Endothelial cell (in vitro differentiated cells): Measurements from ENCODE around the gene FRAS1. TPM values are rescaled to one million over a fixed set of nuclear protein-coding genes. Genes with fewer than 3 reads are reported as not detected.
A peak's percentile ranks its signal among the peaks of the same experiment; 100 is the strongest.
"Not testable (repeated sequence)": the region's sequence is repeated elsewhere in the genome, so short reads cannot be mapped to it uniquely, and the experiment has no call there.

Source experiments
- DNase-seq: peaks from one replicate; pipeline ENCODE4 v3.0.0; 2021; ENCODE audit warnings: low spot score
- H3K27ac Mint-ChIP-seq: one replicate; pipeline ENCODE4 v1.8.0; 2021; ENCODE audit warnings: mixed read lengths, inconsistent platforms; ENCODE audit not compliant: unreplicated experiment
- H3K27me3 Mint-ChIP-seq: one replicate; pipeline ENCODE4 v1.8.0; 2021; ENCODE audit warnings: mild to moderate bottlenecking, moderate library complexity, mixed read lengths, inconsistent platforms; ENCODE audit not compliant: unreplicated experiment
- H3K36me3 Mint-ChIP-seq: one replicate; pipeline ENCODE4 v1.8.0; 2021; ENCODE audit warnings: mild to moderate bottlenecking, low read depth, mixed read lengths, inconsistent platforms; ENCODE audit not compliant: unreplicated experiment
- H3K4me1 Mint-ChIP-seq: one replicate; pipeline ENCODE4 v1.8.0; 2021; ENCODE audit warnings: mild to moderate bottlenecking, mixed read lengths, inconsistent platforms; ENCODE audit not compliant: unreplicated experiment
- H3K4me3 Mint-ChIP-seq: one replicate; pipeline ENCODE4 v1.8.0; 2021; ENCODE audit warnings: mild to moderate bottlenecking, mixed read lengths, inconsistent platforms; ENCODE audit not compliant: unreplicated experiment
- H3K9me3 Mint-ChIP-seq: one replicate; pipeline ENCODE4 v1.8.0; 2021; ENCODE audit warnings: mixed read lengths, inconsistent platforms; ENCODE audit not compliant: unreplicated experiment
- long read RNA-seq: library from polyadenylated mRNA; unstranded; transcript quantifications from one replicate; pipeline ENCODE4 v2.0.0, GENCODE V29; 2020; ENCODE audit not compliant: unreplicated experiment
- total RNA-seq: library from RNA; stranded (reverse); fragmentation: NEBNext Ultra II Directional; extraction: Animal tissue kit (Norgen Biotek cat#: 25700); gene quantifications from one replicate; pipeline ENCODE4 v1.2.1, GENCODE V29; 2021; ENCODE audit not compliant: unreplicated experiment
- TF ChIP-seq, protein P1 (sequence below): fragments of 200-600 bp; sonication (generic); IDR thresholded peaks from one replicate; pipeline ENCODE4 v1.5.0; 2021; ENCODE audit warnings: antibody characterized with exemption; ENCODE audit not compliant: unreplicated experiment

The FRAS1 gene, protein sequence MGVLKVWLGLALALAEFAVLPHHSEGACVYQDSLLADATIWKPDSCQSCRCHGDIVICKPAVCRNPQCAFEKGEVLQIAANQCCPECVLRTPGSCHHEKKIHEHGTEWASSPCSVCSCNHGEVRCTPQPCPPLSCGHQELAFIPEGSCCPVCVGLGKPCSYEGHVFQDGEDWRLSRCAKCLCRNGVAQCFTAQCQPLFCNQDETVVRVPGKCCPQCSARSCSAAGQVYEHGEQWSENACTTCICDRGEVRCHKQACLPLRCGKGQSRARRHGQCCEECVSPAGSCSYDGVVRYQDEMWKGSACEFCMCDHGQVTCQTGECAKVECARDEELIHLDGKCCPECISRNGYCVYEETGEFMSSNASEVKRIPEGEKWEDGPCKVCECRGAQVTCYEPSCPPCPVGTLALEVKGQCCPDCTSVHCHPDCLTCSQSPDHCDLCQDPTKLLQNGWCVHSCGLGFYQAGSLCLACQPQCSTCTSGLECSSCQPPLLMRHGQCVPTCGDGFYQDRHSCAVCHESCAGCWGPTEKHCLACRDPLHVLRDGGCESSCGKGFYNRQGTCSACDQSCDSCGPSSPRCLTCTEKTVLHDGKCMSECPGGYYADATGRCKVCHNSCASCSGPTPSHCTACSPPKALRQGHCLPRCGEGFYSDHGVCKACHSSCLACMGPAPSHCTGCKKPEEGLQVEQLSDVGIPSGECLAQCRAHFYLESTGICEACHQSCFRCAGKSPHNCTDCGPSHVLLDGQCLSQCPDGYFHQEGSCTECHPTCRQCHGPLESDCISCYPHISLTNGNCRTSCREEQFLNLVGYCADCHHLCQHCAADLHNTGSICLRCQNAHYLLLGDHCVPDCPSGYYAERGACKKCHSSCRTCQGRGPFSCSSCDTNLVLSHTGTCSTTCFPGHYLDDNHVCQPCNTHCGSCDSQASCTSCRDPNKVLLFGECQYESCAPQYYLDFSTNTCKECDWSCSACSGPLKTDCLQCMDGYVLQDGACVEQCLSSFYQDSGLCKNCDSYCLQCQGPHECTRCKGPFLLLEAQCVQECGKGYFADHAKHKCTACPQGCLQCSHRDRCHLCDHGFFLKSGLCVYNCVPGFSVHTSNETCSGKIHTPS (N-terminal part only)
- 51.7 TPM for total RNA-seq
- long read RNA-seq, partial matches to known transcripts = 2 of 4 reads
- long read RNA-seq, other reads (novel, unspliced or antisense) = 2 of 4 reads

DNA sequence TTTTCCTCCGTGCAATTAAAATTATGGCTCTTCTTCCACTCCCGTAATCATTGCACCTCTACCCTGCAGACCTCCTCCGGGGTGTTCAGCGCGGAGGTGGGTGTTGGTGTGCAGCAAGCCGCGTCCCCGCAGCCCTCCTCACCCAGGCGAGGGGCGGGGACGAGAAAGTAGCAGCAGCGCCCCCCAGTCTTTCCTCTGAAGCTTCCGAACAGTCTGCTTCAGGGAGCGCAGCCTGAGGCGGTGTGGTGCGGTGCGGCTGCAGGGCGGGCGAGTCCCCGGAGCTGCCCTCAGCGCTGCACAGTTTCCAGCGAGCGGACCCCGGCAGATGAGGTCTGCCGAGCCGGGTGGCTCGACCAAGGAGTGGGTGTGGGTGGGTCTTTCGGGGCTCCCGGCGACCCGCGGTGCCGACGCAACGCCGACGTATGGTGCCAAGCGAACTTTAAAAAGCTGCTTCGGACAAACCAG, at the start of gene FRAS1:
TSS of gene FRAS1 (plus strand) at position 189 of the 465 bp plus-strand sequence. CDS start 687 bp downstream, outside the sequence.
- H3K4me3 Mint-ChIP-seq = peak within 1 kb of the TSS; percentile 100
- no peaks in the 10 kb centered on the region for H3K36me3 Mint-ChIP-seq
- H3K9me3 Mint-ChIP-seq = no peaks in the 10 kb centered on the region
- H3K27ac Mint-ChIP-seq = peak within 1 kb of the TSS; percentile 43
- H3K4me1 Mint-ChIP-seq = peaks cover 25% of the 10 kb centered on the region
- TF ChIP-seq, protein P1, sequence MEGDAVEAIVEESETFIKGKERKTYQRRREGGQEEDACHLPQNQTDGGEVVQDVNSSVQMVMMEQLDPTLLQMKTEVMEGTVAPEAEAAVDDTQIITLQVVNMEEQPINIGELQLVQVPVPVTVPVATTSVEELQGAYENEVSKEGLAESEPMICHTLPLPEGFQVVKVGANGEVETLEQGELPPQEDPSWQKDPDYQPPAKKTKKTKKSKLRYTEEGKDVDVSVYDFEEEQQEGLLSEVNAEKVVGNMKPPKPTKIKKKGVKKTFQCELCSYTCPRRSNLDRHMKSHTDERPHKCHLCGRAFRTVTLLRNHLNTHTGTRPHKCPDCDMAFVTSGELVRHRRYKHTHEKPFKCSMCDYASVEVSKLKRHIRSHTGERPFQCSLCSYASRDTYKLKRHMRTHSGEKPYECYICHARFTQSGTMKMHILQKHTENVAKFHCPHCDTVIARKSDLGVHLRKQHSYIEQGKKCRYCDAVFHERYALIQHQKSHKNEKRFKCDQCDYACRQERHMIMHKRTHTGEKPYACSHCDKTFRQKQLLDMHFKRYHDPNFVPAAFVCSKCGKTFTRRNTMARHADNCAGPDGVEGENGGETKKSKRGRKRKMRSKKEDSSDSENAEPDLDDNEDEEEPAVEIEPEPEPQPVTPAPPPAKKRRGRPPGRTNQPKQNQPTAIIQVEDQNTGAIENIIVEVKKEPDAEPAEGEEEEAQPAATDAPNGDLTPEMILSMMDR = no peak
- peaks cover 14% of the 10 kb centered on the region for H3K27me3 Mint-ChIP-seq
- DNase-seq = peak; percentile 62

DNA sequence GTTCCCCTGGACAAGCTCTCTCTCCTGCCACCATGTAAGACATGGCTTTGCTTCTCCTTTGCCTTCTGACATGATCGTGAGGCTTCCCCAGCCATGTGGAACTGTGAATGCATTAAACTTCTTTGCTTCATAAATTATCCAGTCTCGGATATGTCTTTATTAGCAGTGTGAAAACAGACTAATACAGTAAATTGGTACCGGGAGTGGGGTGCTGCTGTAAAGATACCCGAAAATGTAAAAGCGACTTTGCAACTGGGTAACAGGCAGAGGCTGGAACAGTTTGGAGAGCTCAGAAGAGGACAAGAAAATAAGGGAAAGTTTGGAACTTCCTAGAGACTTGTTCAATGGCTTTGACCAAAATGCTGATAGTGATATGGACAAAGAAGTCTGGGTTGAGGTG, 46.1 kb upstream of the FRAS1 start:
- not testable (repeated sequence) for DNase-seq, H3K27me3 Mint-ChIP-seq, H3K4me1 Mint-ChIP-seq, H3K27ac Mint-ChIP-seq, H3K36me3 Mint-ChIP-seq
- Mint-ChIP-seq H3K4me3 (peak overlapping the region; percentile 76), H3K9me3 (peaks cover 14% of the 10 kb centered on the region)

DNA sequence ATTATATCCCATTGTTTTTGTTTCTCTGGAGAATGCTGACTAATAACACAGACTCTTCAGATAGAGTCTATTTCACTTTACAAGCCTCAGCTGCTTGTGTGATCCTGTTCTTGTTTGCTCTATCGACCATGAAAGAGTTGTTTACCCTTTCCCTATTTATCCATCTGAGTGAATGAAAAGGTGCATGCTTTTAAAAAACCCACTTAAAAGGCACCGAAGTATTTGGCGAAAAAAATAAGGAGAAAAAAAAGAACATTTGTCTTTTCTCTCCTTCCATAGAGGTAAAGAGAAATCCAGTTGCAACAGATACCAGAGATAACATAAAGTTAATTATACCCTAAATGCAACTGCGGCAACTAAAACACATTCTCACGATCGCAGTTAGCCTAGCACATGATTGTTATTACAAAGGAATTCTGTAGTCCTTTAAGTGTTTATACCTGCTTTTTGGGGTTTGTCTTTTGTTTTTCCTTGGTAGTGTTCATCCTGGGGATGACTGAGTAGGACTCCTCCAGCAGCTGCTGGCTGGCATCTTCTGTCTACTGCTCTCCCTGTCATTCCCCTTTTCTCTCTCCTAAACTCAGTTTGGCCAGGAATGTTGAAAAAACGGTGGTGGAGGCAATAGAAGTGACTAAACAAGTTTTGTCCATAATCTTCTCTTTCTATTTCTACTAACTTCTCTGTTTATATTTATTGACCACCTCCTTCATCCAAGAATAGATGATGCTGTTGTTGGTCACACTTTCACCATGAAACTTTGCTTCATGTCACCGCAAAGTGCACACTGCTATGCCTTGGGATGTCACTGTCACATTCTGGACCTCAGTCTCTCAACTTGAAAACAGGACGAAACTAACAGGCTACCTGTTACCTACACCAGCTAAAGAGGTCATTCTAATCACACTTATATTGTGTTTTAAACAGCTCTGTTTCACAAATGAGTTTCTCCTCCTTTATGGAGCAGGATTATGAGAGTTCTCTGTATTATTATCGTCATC, 41.9 kb upstream of the FRAS1 start:
- no peak overlapping the region for H3K4me3 Mint-ChIP-seq
- H3K27me3 Mint-ChIP-seq = peaks cover 2% of the 10 kb centered on the region
- H3K9me3 Mint-ChIP-seq = peaks cover 11% of the 10 kb centered on the region
- no peak overlapping the region for H3K27ac Mint-ChIP-seq
- TF ChIP-seq, protein P1 = no peak
- peaks cover 8% of the 10 kb centered on the region for H3K36me3 Mint-ChIP-seq
- no peaks in the 10 kb centered on the region for H3K4me1 Mint-ChIP-seq
- no peak for DNase-seq

DNA sequence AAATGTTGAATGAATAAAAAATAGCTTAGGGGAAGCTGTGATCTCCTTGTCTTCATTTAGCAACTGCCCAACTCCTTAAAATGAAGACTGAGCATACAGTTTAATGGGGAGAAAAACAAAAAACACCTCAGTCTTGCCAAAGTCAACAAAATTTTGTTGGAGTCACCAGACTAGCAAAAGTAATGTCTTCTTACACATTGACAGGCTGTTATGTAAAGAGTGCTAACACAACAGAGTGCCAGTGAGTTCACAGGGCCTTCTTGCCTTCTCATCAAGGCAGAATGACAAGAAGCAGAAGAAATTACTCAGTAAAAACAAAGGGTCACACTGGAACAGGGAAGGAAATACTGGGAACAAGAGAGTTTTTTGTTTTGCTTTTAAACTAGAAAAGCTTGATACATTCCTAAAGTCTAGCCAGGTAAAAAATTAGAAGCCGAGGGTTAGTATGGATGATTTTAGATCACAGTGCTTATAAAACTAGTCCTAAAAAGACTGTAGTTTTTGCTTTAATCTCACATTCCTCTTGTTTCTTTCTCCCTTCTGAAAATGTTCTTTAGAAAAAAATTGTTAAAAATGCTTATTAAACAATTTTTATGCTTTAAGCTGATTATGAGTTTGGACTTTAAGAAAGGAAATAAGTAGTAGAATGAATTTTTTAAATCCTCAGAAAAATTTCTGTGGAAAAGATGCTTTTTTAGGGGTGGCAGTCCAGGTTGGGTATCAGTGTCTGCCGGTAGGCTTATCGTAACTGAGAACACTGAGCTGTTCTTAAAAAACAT, 38.7 kb upstream of the FRAS1 start:
- H3K4me3 Mint-ChIP-seq = no peak overlapping the region
- no peaks in the 10 kb centered on the region for H3K27me3 Mint-ChIP-seq
- no peaks in the 10 kb centered on the region for H3K36me3 Mint-ChIP-seq
- DNase-seq = no peak
- H3K27ac Mint-ChIP-seq = no peak overlapping the region
- H3K9me3 Mint-ChIP-seq = no peaks in the 10 kb centered on the region
- TF ChIP-seq, protein P1 = no peak
- H3K4me1 Mint-ChIP-seq = no peaks in the 10 kb centered on the region
